LNCaP clone FGC (cell line): ENCODE data around the gene SEBOX.
A peak's percentile ranks its signal among the peaks of the same experiment; 100 is the strongest.

ENCODE experiments used
- DNase-seq: peaks from one replicate; pipeline ENCODE4 v3.0.0-alpha.2; 2011; ENCODE audit warnings: low read depth
- H3K4me3 ChIP-seq: 2 replicates; pipeline ENCODE4 v1.5.1; 2011; ENCODE audit warnings: mild to moderate bottlenecking, low read depth, low read length, control low read depth
- CTCF ChIP-seq: IDR thresholded peaks from 2 replicates; pipeline ENCODE4 v1.5.1; 2012; ENCODE audit warnings: mild to moderate bottlenecking; ENCODE audit not compliant: control insufficient read depth, insufficient read depth; ENCODE audit errors: extremely low read depth

The SEBOX gene

GRCh38 chr17:28379814-28380801 lies 15.1 kb upstream of the SEBOX start:
- no peak for TF ChIP-seq CTCF
- DNase-seq, result peak; percentile 54
- no peak overlapping the region for H3K4me3 ChIP-seq

- no peak overlapping the region for H3K4me3 ChIP-seq
- no peak for DNase-seq
- TF ChIP-seq CTCF, result no peak
Measured at GRCh38 chr17:28372945-28373274, 7.9 kb upstream of the SEBOX start.

GRCh38 chr17:28372203-28372944 lies 7.4 kb upstream of the SEBOX start:
- no peak for TF ChIP-seq CTCF
- no peak overlapping the region for H3K4me3 ChIP-seq
- no peak for DNase-seq

GRCh38 chr17:28371245-28372202 lies 6.5 kb upstream of the SEBOX start, which contains the start of gene SARM1:
Gene SARM1, plus strand, starts transcription at chr17:28371694. Its CDS starts 339 bp downstream, at chr17:28372033.
- no peak within 1 kb of the TSS for H3K4me3 ChIP-seq
- no peak for TF ChIP-seq CTCF
- no peak for DNase-seq

GRCh38 chr17:28370744-28371103 lies 5.7 kb upstream of the SEBOX start:
- no peak for DNase-seq
- H3K4me3 ChIP-seq, result no peak overlapping the region

More at GRCh38 chr17:28370744-28371103, 5.7 kb upstream of the SEBOX start:
- no peak for TF ChIP-seq CTCF
